ENCODE data around the gene MYO18A. TPM values are rescaled to one million over a fixed set of nuclear protein-coding genes. Genes with fewer than 3 reads are reported as not detected.
A peak's percentile ranks its signal among the peaks of the same experiment; 100 is the strongest.

Gene MYO18A
- total RNA-seq, 1 experiment from 2014 or later = 41.7 TPM

GRCh38 chr17:29168079-29168758 lies 12.0 kb downstream of the MYO18A start:
- DNase-seq (ENCODE audit: low read depth) = peak; percentile 83

GRCh38 chr17:29167393-29168078 lies 12.7 kb downstream of the MYO18A start:
- no peak for DNase-seq (ENCODE audit: low read depth)

GRCh38 chr17:29166507-29166887 lies 13.7 kb downstream of the MYO18A start:
- no peak for DNase-seq (ENCODE audit: low read depth)

GRCh38 chr17:29165800-29166506 lies 14.2 kb downstream of the MYO18A start:
- DNase-seq (ENCODE audit: low read depth) = no peak

- DNase-seq (ENCODE audit: low read depth) = no peak
Measured at GRCh38 chr17:29165261-29165660, 14.9 kb downstream of the MYO18A start.

- DNase-seq (ENCODE audit: low read depth) = peak; percentile 58
Measured at GRCh38 chr17:29163563-29163962, 16.6 kb downstream of the MYO18A start.

- no peak for DNase-seq (ENCODE audit: low read depth)
Measured at GRCh38 chr17:29162909-29163341, 17.3 kb downstream of the MYO18A start.

- no peak for DNase-seq (ENCODE audit: low read depth)
Measured at GRCh38 chr17:29162082-29162908, 17.9 kb downstream of the MYO18A start.

GRCh38 chr17:29160253-29160652 lies 19.9 kb downstream of the MYO18A start:
- DNase-seq (ENCODE audit: low read depth) = no peak

GRCh38 chr17:29159306-29159860 lies 20.8 kb downstream of the MYO18A start:
- DNase-seq (ENCODE audit: low read depth) = peak; percentile 35

- DNase-seq (ENCODE audit: low read depth) = peak; percentile 74
Measured at GRCh38 chr17:29158488-29159275, 21.5 kb downstream of the MYO18A start.

- DNase-seq (ENCODE audit: low read depth) = peak; percentile 36
Measured at GRCh38 chr17:29158096-29158487, 22.1 kb downstream of the MYO18A start.

GRCh38 chr17:29157310-29157709 lies 22.9 kb downstream of the MYO18A start:
- no peak for DNase-seq (ENCODE audit: low read depth)

- DNase-seq (ENCODE audit: low read depth) = no peak
Measured at GRCh38 chr17:29156781-29157180, 23.4 kb downstream of the MYO18A start.

GRCh38 chr17:29155966-29156338 lies 24.2 kb downstream of the MYO18A start:
- no peak for DNase-seq (ENCODE audit: low read depth)

- peak; percentile 52 for DNase-seq (ENCODE audit: low read depth)
Measured at GRCh38 chr17:29155227-29155965, 24.8 kb downstream of the MYO18A start.

GRCh38 chr17:29154516-29155226 lies 25.5 kb downstream of the MYO18A start:
- DNase-seq (ENCODE audit: low read depth) = no peak

- DNase-seq (ENCODE audit: low read depth) = peak; percentile 34
Measured at GRCh38 chr17:29151567-29151966, 28.6 kb downstream of the MYO18A start.

- DNase-seq (ENCODE audit: low read depth) = no peak
Measured at GRCh38 chr17:29150161-29150560, 30.0 kb downstream of the MYO18A start.

All from LHCN-M2 (cell line).